ENCODE measurements around the gene C1orf226.
A peak's percentile ranks its signal among the peaks of the same experiment; 100 is the strongest.

C1orf226 gene

DNA sequence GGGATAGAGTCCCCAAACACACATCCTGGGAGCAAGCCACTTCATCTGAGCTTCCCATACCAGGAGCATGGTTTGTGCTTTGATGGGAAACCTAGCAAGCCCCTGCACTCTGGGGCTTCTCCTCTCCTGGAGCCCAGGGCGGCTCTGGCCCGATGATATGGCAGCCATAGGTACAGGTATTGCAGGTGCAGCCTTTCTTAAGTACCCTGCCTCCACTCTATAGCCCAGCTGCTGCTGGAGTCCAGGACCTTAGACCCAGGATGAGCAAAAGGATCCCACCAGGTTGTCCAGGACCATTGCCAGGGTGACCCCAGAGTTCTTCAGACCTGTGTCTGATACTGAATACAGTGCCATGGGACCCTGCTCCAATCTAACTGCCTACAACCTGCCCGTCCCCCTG is 4.2 kb downstream of the C1orf226 start:
- no peak for DNase-seq

DNA sequence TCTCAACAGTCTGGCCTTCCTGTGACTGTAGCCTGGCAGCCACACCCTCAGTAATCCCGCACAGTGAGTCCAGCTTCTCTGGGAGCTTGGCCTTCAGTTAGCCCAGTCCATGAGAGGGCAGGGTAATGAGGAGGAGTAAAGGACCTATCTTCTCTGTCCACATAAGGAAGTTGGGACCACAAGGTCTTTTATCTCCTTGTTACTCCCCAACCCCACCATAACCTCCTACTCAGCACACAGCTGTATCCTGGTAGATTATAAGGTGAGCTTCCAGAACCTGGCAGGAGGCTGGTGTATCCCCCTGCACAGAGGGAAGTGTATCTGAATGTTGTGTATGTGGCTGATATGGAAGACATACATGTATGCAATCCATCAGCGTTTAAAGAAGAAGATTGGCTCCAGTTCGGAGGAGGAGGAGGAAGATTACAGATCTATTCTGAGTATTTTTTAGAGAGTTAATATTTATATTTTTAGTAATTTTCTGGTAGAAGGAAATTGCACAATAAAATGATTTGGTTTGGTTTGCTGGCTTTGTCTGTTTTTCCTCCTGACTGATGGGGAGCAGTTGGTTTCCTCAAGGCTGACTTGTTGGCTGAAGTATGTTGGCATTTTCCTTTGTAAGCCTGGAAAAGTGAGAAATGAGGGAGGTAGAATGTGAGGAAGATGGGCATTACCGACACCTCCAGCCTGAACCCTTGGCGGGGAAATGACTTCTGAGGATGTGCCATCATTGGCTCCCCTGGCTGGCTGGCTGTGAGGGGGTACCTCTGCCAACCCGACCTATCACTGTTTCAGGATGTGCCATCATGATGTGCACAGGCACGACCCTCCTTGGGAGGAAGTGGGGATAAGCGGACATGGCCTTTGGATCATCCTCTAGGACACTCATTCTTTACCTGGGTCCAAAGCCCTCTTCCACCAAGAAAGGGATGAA is 5.0 kb downstream of the C1orf226 start:
- no peak for DNase-seq

DNA sequence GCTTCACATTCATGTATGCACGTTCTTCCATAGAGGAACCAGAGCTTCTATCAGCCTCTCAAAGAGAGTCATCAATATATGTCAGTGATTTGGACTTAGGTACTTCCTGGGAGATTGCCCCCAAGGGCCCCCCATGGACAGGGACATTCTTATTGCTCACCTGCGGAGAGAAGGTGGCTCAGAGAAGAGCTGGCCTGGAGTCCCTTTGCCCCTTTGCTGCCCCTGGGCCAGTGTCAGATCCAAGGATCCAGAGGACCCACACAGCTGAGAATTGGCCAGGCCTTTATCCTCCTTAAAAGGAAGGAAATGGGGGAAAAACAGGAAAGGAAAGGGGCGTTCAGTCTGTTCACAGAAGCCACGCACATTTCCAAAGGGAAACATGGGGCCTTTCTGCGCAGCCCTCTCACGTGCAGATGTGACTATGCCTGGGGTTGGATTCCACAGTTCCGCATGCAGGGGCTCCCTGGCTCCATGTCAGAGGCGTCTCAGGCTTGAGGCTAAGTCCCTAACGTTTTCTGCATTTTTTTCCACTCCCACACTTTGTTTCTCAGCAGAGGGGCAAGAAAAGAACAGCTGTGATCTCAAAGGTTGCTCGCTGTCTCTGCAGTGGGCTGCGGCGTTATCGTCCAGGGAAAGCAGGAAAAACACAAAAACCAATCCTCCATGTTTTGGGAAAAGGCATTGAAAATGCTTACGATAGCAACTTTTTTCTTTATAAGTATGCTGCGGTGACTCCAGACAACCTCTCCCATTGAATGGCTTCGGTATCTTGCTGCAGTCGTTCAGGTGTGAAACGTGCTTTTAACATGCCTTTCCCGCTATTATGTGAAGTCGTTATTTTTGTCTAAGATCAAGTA is 5.9 kb downstream of the C1orf226 start:
- DNase-seq, result no peak

DNA sequence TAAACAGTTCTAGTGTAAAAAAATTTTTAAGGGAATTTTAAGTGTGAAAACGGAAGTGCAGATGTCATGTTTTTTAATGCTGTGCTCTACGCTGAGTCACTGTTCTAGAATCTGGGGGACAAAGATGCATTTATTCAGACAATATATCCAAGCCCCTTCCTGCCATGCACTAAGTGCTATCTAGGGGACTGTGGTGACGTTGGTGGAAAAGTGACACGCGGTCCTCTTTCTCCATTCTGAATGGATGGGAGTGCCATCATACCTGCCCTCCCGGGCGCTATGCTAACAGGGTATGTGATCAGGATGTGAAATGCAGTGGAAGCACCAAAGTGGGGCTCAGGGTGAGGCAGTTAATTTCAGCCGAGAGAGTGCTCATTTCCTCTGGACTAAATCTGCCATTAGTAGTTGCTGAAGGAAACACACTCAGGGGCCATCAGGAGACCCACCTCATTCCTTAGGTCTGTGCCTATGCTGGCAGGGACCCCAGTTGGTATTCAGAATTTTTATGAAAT is 6.6 kb downstream of the C1orf226 start:
- no peak for DNase-seq

DNA sequence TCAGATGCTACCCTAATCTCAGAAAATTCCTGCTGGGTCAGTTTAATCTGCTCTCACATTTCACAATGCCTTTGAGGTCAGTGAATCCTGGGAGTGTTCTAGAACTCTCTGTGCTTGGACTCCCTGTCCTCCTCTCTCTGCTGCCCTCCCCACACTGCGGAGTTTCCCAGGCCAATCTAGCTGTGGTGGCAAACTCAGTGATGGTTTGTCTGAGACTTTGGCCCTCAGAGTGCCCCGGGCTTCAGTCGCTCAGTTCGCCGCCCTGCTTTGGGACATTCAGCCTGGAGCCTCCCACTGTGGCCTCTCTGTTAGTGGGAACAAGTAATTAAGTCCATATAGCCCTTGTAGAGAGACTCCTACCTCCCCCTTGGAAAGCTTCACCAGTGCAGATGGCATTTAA is 7.1 kb downstream of the C1orf226 start:
- DNase-seq, result no peak

DNA sequence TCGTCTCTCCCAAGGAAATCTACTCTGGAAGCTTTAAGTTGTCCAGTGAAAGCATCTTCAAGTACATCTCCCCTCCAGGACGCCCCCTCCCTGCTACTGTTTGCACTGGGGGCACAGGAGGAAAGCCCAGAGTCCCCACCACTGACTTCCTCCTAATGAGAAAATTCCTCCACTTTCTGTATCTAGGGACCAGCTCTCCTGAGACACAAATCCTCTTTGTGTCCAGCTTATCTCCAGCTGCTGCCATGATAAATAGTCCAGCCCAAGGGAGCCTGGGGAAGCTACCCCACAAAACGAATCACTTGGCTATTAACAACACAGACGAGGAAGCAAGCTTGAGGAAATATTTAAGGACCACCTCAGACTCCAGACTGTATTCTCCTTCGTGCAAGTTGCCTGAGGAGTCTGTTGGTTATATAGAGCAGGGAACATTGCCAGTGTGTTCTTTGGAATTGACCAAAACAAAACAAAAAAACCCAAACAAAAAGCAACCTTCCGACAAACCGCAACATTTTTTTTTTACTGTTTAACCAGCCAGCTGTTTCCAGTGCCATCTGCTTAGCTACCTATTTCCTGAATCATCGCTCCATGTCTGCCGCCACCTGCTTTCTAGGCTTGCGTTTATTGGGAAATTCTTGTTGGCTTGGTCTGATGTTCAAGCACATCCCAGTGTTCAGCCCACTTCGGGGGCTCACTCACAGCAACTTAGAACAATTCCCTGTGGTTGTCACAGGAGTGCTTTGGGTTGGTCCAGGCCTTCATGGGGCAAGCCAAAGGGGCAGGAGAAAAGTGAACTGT is 7.7 kb downstream of the C1orf226 start:
- no peak for DNase-seq

DNA sequence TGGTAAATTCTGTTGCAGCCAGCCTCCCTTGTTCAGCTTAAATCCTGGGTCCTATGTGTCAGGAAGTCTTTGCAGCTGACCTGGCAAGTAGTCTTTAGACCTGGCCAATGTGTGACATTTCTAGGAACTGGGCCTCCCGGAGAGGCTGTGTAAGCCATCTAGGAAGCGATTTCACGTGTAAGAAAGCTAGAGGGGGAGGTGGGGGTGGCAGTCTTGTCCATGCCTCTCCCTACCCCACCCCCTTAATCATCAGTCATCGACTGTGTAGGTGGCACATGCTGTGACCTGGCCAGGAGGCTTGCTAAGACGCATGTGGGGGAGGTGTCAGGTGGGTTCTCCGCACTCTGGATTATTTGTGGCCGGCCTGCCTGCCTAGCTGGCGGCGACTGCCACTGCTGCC is 8.4 kb downstream of the C1orf226 start:
- DNase-seq, result no peak

DNA sequence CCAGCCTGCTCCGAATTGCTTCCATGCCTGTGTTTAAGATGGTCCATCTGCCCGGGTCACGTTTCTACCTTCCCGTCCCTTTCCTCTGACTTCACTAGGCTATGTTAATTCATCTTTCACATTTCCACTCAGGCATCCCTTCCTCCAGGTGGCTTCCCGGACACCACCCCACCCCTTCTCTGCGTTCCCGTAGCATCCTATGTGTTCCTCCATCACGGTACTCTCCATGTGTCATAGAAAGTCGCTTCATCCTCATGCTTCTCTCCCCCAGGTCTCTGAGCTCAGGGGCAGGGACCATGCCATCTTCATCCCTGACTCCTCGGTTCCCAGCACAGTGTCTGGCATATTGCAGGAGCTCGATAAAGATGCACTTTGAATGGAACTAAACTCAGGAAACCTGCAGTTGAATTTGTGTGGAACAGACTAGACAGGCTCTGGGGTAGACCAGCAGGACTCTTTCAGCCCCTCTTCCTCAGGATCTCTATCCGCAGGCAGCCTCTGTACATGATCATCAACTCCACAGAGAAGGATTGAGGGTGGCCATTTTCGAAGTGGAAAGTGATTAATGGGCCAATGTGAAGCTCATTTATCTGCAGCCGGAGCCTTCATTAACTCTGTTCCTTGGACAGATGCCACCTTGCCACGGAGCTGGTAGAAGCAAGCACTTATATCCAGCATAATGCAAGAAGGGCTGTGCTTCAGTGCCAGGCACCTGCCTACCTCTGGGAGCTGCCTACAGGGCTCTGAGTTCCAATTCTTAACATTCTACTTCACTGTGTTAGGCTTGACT is 9.1 kb downstream of the C1orf226 start:
- no peak for DNase-seq

DNA sequence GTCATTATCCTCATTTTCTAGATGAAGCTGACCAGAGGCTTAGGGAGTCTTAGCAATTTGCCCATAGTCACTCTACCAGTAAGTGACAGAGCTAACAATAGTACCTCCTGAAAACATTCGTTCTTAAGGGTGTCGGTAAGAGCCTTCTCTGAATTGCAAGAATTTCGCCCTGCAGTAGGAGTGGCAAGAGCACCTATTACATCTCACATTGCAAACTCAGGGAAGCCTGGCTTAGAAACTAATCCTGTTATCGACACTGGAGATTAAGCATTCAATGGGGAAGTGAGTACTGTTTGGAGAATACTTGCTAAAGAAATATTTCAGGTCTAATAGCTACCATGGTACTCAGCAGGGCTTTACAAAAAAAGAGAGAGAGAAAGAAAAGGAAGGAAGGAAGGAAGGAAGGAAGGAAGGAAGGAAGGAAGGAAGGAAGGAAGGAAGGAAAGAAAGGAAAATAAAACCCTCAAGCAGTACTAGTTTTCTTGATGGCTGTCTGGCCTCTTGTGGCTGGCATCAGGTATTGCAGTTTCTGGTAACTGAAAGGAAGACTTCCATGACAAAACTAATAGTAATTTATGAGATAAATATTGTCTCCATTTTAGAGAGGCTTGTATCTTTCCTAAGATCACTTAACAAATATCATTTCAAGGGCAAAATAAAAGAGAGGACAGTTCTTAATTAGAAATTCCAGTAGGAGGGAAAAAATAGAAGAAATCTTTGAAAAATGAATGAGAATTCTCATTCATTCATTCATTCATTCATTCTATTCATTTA is 10.4 kb downstream of the C1orf226 start:
- DNase-seq, result peak; percentile 36

DNA sequence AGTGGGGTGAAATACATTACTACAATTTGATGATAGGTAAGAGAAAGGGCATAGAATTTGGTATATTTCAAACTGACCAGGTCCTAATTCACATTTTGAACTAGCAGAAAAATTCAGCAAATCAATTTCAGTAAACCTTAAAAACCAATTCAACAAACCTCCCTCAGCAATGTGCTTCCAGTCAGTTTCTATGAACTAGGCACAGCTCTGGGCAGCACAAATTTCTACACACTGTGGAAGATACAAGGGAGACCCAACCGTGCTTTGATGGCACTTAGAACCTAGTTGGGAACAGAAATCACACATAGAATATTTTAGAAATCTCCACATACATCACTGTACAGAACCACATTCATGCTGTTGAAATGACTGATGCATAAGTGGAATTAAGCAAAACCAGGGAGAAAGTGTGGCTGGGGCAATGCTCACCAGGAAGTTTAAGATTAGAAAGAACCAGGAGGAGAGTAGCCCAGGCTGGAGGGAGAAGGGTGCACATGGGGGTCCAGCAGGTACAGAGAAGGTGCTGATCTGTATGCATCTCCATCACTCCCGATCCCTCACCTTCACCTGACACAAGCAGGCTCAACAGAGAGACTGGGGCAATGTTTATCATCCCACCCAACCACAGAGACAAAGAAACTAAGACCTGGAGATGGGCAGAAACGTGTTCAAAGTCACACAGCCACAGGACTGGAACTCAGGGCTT is 14.8 kb downstream of the C1orf226 start:
- DNase-seq, result no peak

DNA sequence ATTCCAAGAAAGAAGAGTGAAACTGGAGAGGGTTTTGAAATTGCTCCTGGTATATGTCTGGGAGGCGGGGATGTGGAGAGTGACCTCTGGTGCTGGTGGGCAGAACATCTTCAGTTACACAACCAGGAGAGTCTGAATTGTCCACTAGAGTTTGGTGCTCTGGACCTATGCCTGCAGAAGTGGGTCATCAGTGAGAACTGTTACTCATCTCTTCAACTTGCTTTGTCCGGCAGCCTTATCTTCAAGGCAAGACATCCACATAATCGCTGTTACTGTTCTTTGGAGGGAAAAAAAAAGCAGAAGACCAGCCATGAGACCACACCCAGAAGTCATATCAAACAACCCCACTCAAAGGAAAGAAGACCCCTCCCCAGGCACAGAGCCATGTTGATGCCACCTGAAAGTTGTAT is 15.5 kb downstream of the C1orf226 start:
- no peak for DNase-seq

DNA sequence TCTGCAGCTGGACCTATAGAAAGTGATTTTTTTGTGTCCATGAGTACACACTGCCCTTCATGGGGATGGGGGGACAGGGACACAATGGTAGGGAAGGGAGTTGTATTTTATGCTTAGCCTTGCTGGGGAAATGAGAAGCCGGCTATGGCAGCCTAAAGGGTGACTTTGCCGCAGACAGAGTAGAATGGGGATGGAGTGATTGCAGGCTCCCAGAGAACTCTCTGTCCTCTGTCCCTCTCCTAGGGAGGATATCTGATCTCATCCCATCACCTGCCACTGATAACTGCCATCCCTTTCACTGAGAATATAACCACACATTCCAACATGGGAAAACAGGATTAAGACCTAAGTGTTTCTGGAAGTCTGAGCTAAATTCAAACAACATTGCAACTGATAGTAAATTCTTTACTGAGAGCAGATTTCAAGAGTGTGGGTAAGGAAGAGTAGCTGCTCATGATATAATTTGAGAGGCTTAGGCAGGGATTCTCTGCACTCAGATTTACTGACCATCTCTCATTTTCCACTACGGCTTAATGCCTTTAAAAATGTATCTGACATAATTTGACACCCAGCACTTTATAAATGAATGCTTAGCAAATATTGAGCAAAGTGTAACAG is 16.5 kb downstream of the C1orf226 start:
- no peak for DNase-seq

DNA sequence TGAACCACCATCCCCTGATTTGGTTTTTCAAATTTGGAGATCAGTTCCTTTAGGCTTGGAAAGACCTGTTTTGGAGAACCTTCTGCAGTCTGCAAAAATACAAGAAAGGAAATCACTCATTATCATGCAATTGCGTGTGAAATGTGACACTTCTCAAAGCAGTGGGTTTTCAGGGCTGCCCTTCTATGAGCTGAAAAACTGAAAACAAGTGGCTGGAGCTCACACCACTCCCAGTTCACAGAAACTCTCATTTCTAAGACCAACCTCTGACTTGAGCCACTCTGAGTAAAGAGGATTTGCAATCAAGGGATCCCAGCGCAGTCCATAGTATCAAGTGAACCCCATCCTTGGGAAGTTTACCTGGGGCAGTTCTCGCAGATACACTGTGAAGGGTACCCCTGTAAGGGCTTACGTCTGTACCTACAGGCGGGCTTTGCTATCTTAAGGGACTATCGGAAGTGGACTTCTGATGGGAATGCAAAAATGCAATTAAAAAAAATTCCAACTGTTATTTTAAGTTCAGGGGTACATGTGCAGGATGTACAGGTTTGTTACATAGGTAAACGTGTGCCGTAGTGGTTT is 17.6 kb downstream of the C1orf226 start:
- DNase-seq, result no peak

DNA sequence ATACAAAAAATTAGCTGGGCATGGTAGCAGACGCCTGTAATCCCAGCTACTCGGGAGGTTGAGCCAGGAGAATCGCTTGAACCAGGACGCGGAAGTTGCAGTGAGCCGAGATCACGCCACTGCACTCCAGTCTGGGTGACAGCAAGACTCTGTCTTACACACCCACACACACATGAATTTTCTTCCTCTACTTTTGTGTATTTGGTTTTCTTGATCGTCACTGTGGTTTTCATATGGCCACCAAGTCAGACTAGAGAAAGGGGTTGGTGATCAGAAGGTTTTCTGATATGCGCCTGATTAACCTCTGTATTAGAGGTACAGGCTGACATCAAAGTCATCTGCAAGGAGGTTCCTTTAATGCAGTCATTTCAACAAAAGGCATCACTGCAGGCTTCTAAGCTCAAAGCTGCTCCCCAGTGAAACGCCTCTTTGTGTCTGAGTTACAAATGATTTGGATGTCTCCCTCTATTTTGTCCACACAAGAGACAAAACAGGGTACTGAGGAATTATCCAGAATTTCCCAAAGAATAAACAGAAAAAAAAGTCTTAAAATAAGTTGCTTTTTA is 19.3 kb downstream of the C1orf226 start:
- no peak for DNase-seq

DNA sequence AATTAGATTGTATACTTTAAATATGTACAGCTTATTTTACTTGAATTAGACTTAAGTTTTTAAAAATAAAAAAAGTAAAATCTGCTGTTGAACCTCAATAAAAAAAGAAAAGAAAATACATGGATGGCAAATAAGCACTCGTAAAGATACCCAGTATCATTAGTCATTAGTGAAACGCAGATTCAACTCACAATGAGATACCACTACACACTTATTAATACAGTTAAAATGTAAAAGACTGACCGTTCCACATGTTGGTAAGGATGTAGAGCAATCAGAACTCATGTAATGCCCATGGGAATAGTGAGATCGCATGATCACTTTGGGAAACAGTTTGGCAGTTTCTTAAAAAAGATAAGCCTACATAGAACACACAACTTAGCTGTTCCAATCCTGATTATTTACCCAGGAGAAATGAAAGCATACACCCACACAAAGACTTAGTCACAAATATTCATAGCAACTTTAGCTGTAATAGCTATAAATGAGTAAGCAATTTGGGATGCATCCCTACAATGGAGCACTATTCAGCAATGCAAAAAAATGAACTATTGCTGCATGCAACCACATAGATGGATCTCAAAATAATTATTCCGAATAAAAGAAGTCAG is 23.1 kb downstream of the C1orf226 start:
- DNase-seq, result no peak

DNA sequence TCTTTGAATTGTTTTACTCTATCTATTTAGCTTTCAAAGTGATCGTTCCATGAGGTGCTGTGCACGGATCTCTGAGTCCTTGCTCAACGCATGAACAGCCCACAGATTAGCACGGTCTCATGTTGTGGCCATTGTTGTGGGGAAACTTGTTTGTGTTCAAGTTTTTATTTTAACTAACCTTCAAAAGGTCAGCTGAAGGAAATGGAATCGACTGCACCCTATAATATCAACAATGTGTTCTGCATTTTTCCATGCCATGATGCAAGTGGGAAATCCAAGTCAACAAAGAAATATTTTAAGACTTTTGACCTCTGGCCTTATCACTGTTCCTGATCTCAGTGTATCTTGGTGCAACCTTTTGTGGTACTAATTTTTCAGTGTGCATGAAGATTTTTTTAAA is 24.3 kb downstream of the C1orf226 start:
- DNase-seq, result no peak

DNA sequence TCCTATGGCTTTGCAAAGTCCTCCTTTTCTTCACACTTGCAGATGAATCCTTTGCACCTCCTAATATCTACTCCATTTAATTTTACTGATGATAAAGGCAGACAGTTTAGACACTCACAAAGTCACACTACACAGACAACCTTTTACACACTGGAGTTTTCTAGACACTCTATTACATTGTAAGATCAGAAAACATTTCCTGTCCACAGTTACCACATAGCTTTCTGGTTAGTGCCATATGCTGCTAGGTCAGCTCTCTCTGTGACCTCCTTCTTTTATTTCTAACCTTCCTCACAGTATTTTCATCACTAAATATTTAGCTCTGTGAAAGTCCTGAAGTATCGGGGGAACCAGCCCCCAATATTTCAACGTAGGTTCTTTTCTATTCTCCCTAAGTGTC is 25.3 kb downstream of the C1orf226 start:
- DNase-seq, result no peak

DNA sequence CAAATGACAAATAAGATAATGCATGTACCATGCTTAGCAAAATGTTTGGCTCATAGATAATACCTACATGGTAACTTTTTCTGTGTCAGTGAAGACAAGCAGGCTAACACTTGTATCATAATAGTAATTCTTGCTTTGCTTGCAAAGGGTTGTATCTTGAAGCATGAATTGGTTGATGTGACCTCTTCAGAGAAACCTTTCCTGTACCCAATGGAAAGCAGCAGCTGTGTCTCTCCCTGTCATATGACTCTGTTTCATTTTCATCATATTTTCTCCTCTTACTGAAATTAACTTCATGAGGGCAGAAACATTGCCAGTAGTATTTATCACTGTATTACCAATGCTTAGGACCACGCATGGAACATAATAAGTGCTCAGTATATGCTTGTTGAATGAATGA is 26.0 kb downstream of the C1orf226 start:
- no peak for DNase-seq

DNA sequence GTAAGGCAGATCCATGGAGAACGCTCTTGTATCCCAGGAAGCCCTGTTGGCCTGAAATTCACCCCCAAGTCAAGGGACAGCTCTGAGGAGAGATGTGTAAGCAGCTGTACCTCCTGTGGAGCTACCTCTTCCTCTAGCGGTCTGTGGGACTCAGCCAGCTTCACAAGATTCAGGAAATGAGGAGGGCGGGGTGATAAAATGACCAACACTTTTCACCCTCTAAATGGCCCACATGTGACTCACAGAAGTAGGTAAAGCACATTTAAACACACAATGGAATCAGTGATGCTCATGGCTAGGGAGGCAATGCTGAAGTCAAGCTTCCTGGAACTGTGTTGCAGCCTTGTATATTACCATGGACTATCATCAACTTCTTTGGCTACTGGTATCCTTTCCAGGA is 30.5 kb downstream of the C1orf226 start, which contains the start of gene SH2D1B:
Gene SH2D1B (minus strand): TSS at position 135 of the 400 bp plus-strand sequence. CDS start 120 bp downstream, at position 15.
- DNase-seq, result no peak
